Measurements from ENCODE around the gene IFT43.

DNA sequence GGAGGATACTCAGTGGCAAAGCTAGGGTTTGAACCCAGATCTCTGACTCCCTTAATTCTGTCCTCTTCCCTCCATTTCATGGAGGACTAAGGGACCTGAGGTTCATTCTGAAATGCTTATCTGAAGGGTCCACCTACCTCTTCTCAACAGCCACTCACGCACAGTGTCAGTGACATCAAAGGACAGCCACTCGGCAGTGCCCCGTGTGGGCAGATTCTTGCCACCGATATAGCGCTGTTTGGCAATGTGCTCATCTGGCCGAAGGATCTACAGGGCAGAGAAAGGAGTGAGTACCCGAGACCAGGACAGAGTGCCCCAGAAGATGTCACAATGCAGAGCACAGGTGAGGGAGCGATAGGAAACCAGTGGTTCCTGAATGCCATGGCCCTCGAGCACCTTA lies 14.6 kb upstream of the IFT43 start:
- TF ChIP-seq, protein P1, sequence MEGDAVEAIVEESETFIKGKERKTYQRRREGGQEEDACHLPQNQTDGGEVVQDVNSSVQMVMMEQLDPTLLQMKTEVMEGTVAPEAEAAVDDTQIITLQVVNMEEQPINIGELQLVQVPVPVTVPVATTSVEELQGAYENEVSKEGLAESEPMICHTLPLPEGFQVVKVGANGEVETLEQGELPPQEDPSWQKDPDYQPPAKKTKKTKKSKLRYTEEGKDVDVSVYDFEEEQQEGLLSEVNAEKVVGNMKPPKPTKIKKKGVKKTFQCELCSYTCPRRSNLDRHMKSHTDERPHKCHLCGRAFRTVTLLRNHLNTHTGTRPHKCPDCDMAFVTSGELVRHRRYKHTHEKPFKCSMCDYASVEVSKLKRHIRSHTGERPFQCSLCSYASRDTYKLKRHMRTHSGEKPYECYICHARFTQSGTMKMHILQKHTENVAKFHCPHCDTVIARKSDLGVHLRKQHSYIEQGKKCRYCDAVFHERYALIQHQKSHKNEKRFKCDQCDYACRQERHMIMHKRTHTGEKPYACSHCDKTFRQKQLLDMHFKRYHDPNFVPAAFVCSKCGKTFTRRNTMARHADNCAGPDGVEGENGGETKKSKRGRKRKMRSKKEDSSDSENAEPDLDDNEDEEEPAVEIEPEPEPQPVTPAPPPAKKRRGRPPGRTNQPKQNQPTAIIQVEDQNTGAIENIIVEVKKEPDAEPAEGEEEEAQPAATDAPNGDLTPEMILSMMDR (IDR thresholded peaks at IDR 0.05), result no peak
- TF ChIP-seq, protein P2, sequence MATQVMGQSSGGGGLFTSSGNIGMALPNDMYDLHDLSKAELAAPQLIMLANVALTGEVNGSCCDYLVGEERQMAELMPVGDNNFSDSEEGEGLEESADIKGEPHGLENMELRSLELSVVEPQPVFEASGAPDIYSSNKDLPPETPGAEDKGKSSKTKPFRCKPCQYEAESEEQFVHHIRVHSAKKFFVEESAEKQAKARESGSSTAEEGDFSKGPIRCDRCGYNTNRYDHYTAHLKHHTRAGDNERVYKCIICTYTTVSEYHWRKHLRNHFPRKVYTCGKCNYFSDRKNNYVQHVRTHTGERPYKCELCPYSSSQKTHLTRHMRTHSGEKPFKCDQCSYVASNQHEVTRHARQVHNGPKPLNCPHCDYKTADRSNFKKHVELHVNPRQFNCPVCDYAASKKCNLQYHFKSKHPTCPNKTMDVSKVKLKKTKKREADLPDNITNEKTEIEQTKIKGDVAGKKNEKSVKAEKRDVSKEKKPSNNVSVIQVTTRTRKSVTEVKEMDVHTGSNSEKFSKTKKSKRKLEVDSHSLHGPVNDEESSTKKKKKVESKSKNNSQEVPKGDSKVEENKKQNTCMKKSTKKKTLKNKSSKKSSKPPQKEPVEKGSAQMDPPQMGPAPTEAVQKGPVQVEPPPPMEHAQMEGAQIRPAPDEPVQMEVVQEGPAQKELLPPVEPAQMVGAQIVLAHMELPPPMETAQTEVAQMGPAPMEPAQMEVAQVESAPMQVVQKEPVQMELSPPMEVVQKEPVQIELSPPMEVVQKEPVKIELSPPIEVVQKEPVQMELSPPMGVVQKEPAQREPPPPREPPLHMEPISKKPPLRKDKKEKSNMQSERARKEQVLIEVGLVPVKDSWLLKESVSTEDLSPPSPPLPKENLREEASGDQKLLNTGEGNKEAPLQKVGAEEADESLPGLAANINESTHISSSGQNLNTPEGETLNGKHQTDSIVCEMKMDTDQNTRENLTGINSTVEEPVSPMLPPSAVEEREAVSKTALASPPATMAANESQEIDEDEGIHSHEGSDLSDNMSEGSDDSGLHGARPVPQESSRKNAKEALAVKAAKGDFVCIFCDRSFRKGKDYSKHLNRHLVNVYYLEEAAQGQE (IDR thresholded peaks at IDR 0.05; ENCODE audit: insufficient read depth in 1 of 2, low read depth in 2 of 2, low read length in 1 of 2), result no peak
- TF ChIP-seq POLR2AphosphoS5 (IDR thresholded peaks at IDR 0.05; ENCODE audit: low read depth, low read length) (no peak), SIN3A (IDR thresholded peaks at IDR 0.05; ENCODE audit: borderline replicate concordance, insufficient read depth, low read depth, low read length) (no peak), TCF7L2 (IDR thresholded peaks at IDR 0.05; ENCODE audit: low read depth, low read length) (no peak)

Data from Panc1 (cell line).